ENCODE data around the gene C1orf35. TPM values are rescaled to one million over a fixed set of nuclear protein-coding genes. Genes with fewer than 3 reads are reported as not detected.

The C1orf35 gene
- total and polyA plus RNA-seq, 2 donors (not counting 1 experiment from before 2014, with no cell fraction given): 4.8 to 7.6 TPM

GRCh38 chr1:228149406-228150119 lies 46.4 kb upstream of the C1orf35 start, which contains the start of gene GJC2:
TSS of gene GJC2 (plus strand) at chr1:228149930. CDS start at chr1:228157759, 7,829 bp downstream.
- Histone ChIP-seq H4K20me1 (ENCODE audit: control insufficient read depth, extremely low read depth, insufficient read depth, low read length) (no peaks in the 10 kb centered on the region), H3K27me3 (ENCODE audit: control insufficient read depth, insufficient read depth, low read length) (no peaks in the 10 kb centered on the region), H3K4me2 (ENCODE audit: extremely low read depth, insufficient read depth, low read length) (peak within 1 kb of the TSS; percentile 56), H3K9me3 (ENCODE audit: control insufficient read depth, insufficient read depth, low read depth, low read length) (no peaks in the 10 kb centered on the region), H3K79me2 (ENCODE audit: control insufficient read depth, insufficient read depth, low read length) (peaks cover 43% of the 10 kb centered on the region), H3K27ac (ENCODE audit: insufficient read depth, low read length) (peak within 1 kb of the TSS; percentile 78), H3K36me3 (ENCODE audit: control insufficient read depth, insufficient read depth, low read length) (peaks cover 16% of the 10 kb centered on the region), H3K4me1 (ENCODE audit: control insufficient read depth, extremely low read depth, insufficient read depth, low read length) (peaks cover 34% of the 10 kb centered on the region), H3K9ac (ENCODE audit: insufficient read depth, low read length) (peak within 1 kb of the TSS; percentile 44), H2AFZ (ENCODE audit: low read length) (no peak within 1 kb of the TSS), H3K4me3 (replicated peaks in 1 of 4; ENCODE audit: control extremely low read depth in 1 of 4, insufficient read depth in 1 of 4, low read depth in 3 of 4, low read length in 4 of 4) (peak within 1 kb of the TSS; percentile 24 to 49 (median 31))
- TF ChIP-seq EZH2 (IDR thresholded peaks at IDR 0.05; ENCODE audit: low read length, missing control alignments) (no peak), CTCF (conservative IDR thresholded peaks at IDR 0.05 in 1 of 2, IDR thresholded peaks at IDR 0.05 in 1 of 2; ENCODE audit: low read depth in 1 of 2, low read length in 2 of 2) (no peak)
- DNase-seq (ENCODE audit: low read depth in 2 of 2): peak in 1 of 2 donors; percentile 33

GRCh38 chr1:228148935-228149405 lies 45.8 kb upstream of the C1orf35 start:
- DNase-seq (ENCODE audit: low read depth in 2 of 2): no peak
- Histone ChIP-seq H3K9me3 (ENCODE audit: control insufficient read depth, insufficient read depth, low read depth, low read length) (no peaks in the 10 kb centered on the region), H2AFZ (ENCODE audit: low read length) (no peak overlapping the region), H3K4me2 (ENCODE audit: extremely low read depth, insufficient read depth, low read length) (peak overlapping the region; percentile 25), H3K36me3 (ENCODE audit: control insufficient read depth, insufficient read depth, low read length) (peaks cover 16% of the 10 kb centered on the region), H3K4me3 (replicated peaks in 1 of 4; ENCODE audit: control extremely low read depth in 1 of 4, insufficient read depth in 1 of 4, low read depth in 3 of 4, low read length in 4 of 4) (no peak overlapping the region), H3K27me3 (ENCODE audit: control insufficient read depth, insufficient read depth, low read length) (no peaks in the 10 kb centered on the region), H3K79me2 (ENCODE audit: control insufficient read depth, insufficient read depth, low read length) (peaks cover 48% of the 10 kb centered on the region), H3K9ac (ENCODE audit: insufficient read depth, low read length) (peak overlapping the region; percentile 44), H4K20me1 (ENCODE audit: control insufficient read depth, extremely low read depth, insufficient read depth, low read length) (no peaks in the 10 kb centered on the region), H3K27ac (ENCODE audit: insufficient read depth, low read length) (peak overlapping the region; percentile 65), H3K4me1 (ENCODE audit: control insufficient read depth, extremely low read depth, insufficient read depth, low read length) (peaks cover 34% of the 10 kb centered on the region)
- TF ChIP-seq CTCF (conservative IDR thresholded peaks at IDR 0.05 in 1 of 2, IDR thresholded peaks at IDR 0.05 in 1 of 2; ENCODE audit: low read depth in 1 of 2, low read length in 2 of 2): no peak
- no peak for TF ChIP-seq EZH2 (IDR thresholded peaks at IDR 0.05; ENCODE audit: low read length, missing control alignments)

- peak overlapping the region; percentile 65 for H3K27ac ChIP-seq (ENCODE audit: insufficient read depth, low read length)
- no peak overlapping the region for H3K9ac ChIP-seq (ENCODE audit: insufficient read depth, low read length)
- no peaks in the 10 kb centered on the region for H3K9me3 ChIP-seq (ENCODE audit: control insufficient read depth, insufficient read depth, low read depth, low read length)
- H4K20me1 ChIP-seq (ENCODE audit: control insufficient read depth, extremely low read depth, insufficient read depth, low read length): no peaks in the 10 kb centered on the region
- H3K4me1 ChIP-seq (ENCODE audit: control insufficient read depth, extremely low read depth, insufficient read depth, low read length): peaks cover 34% of the 10 kb centered on the region
- H3K36me3 ChIP-seq (ENCODE audit: control insufficient read depth, insufficient read depth, low read length): peaks cover 16% of the 10 kb centered on the region
- DNase-seq (ENCODE audit: low read depth in 2 of 2): no peak
- H3K79me2 ChIP-seq (ENCODE audit: control insufficient read depth, insufficient read depth, low read length): peaks cover 55% of the 10 kb centered on the region
- no peaks in the 10 kb centered on the region for H3K27me3 ChIP-seq (ENCODE audit: control insufficient read depth, insufficient read depth, low read length)
- no peak overlapping the region for H3K4me2 ChIP-seq (ENCODE audit: extremely low read depth, insufficient read depth, low read length)
- TF ChIP-seq EZH2 (IDR thresholded peaks at IDR 0.05; ENCODE audit: low read length, missing control alignments): no peak
- no peak for TF ChIP-seq CTCF (conservative IDR thresholded peaks at IDR 0.05 in 1 of 2, IDR thresholded peaks at IDR 0.05 in 1 of 2; ENCODE audit: low read depth in 1 of 2, low read length in 2 of 2)
- no peak overlapping the region for H3K4me3 ChIP-seq (replicated peaks in 1 of 4; ENCODE audit: control extremely low read depth in 1 of 4, insufficient read depth in 1 of 4, low read depth in 3 of 4, low read length in 4 of 4)
- H2AFZ ChIP-seq (ENCODE audit: low read length): no peak overlapping the region
Measured at GRCh38 chr1:228148196-228148861, 45.2 kb upstream of the C1orf35 start.
